Measurements from ENCODE around the gene GRIK4.

Gene GRIK4

GRCh38 chr11:120954381-120954780 is 442.8 kb downstream of the GRIK4 start:
- DNase-seq (ENCODE audit: low read depth) = no peak

DNA sequence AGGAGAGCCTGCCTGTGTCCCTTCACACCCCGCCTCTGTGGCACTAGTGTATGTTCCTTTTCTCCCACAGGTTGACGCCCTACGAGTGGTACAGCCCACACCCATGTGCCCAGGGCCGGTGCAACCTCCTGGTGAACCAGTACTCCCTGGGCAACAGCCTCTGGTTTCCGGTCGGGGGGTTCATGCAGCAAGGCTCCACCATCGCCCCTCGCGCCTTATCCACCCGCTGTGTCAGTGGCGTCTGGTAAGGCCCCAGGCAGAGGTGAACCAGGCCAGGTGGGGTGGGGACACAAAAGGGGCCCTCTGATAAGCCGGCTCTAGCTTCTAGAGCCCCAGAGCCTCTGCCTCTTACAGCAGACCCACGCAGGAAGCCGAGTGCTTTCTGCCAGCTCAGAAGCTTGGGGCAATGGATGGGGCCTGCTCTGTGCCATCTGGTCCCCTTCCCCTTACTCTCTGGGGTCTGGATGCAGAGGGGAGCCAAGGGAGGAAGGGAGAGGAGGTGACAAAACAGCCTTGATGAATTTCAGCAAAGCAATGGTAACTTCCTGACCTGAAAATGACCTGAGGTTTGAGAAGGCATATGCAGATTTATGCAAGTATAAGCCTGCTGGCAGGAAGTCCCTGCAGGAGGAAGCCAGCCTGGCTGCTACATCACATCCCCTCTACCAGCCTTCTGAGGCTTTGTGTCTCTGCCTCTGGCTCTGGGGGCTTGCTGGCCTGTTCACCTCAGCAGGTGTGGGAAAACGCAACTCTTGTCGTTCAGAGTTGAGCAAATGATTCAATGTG is 445.4 kb downstream of the GRIK4 start:
- no peak for DNase-seq (ENCODE audit: low read depth)

- no peak for DNase-seq (ENCODE audit: low read depth)
Measured at GRCh38 chr11:120958185-120958584, 446.6 kb downstream of the GRIK4 start.

DNA sequence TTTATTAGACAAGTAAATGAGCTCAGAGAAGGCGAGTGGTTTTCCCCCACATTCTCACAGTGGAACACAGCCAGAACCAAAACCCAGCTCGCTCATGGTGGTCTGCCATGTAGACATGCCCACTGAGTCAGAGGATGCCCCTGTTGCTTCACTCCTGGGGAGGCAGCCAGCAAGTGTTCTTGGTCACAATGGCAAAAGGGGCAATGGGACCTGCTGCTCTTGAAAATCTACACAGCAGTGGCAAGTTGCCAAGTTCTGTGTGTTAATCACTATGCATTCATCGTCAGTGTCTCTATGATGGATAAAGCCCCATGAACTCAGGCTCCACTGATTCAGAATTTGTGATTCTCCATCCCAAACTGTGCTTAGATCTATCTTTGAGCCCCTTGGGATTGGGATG is 447.6 kb downstream of the GRIK4 start:
- DNase-seq (ENCODE audit: low read depth) = no peak

DNA sequence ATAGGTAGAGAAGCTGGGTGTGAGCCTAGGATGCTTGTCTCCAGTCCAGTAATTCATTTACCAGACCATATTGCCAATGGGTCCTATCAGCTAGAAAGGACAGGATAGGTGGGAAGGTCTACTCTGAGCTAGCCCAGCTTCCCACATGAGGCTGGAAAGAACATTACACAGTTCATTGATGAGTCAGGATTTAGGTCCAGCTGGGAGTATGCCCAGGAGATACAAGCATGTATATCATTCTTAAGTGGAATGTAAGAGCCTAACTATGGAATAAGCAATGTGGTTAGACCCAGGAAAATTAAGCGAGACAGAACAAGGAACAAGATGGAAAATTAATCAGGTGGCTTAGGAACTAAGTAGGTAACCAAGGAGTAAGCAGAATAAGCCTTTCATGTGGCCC is 453.3 kb downstream of the GRIK4 start:
- peak; percentile 6 for DNase-seq (ENCODE audit: low read depth)

- no peak for DNase-seq (ENCODE audit: low read depth)
Measured at GRCh38 chr11:120966840-120967239, 455.3 kb downstream of the GRIK4 start.

DNA sequence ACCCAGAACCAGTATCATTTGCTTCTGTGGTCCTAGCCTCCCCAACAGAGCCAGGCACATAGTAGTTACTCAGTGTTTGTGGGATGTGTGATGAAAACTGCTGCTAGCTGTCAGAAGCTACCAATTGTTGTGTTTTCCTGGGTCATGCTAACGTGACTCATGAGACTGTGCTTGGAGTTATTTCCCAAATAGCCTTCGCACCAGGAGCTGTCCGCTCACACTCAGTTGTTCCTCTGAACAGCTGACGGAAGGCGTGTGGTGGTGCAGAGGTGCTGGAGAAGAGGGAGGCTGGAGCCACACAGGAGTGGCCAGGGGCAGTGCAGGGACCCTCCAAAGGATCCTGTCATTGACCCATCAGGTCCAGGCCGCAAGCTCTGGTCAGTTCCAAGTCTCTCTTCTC is 458.4 kb downstream of the GRIK4 start:
- no peak for DNase-seq (ENCODE audit: low read depth)

GRCh38 chr11:120971825-120972224 is 460.3 kb downstream of the GRIK4 start:
- no peak for DNase-seq (ENCODE audit: low read depth)

DNA sequence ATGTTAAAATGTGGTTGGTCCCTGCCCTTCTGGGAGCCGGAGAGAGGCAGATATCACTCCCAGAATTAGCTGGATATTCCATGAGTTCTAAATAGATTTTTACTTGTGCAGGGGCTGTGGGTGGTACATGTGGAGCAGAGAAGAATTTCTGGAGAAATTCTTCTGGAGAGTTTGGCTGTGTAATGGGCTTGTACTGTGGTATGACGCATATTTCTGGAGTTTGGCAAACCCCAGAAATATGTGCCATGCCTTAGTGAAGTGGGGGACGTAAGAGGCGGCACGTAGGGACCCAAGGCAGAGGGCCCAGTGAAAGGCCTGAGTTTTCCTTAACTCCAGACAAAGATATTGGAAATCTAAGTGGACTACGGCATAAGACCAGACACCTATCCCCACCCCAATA is 461.1 kb downstream of the GRIK4 start:
- DNase-seq (ENCODE audit: low read depth) = no peak

DNA sequence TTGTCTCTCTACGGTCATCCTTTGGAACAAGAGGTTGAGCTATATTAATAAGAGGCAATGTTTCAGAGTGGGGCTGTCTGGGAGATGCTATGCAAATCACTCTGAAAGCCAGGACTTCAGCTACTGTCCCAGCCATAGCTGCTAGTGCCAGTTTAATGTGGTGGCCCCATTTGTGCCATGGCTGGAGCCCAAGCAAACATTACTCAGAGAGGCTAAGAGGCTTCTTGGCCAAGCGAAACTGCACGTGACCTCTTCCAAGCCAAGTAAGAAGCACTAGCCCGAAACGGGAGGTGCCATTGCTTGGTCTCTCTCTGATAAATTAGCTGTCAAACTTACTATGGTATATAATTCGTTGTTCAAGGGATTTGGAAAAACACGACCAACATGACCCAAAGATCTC is 462.0 kb downstream of the GRIK4 start:
- no peak for DNase-seq (ENCODE audit: low read depth)

- no peak for DNase-seq (ENCODE audit: low read depth)
Measured at GRCh38 chr11:120974466-120974865, 462.9 kb downstream of the GRIK4 start.

- DNase-seq (ENCODE audit: low read depth) = no peak
Measured at GRCh38 chr11:120974965-120975364, 463.4 kb downstream of the GRIK4 start.

GRCh38 chr11:120977266-120978137 is 466.0 kb downstream of the GRIK4 start:
- no peak for DNase-seq (ENCODE audit: low read depth)

- DNase-seq (ENCODE audit: low read depth) = no peak
Measured at GRCh38 chr11:120978701-120979100, 467.2 kb downstream of the GRIK4 start.

DNA sequence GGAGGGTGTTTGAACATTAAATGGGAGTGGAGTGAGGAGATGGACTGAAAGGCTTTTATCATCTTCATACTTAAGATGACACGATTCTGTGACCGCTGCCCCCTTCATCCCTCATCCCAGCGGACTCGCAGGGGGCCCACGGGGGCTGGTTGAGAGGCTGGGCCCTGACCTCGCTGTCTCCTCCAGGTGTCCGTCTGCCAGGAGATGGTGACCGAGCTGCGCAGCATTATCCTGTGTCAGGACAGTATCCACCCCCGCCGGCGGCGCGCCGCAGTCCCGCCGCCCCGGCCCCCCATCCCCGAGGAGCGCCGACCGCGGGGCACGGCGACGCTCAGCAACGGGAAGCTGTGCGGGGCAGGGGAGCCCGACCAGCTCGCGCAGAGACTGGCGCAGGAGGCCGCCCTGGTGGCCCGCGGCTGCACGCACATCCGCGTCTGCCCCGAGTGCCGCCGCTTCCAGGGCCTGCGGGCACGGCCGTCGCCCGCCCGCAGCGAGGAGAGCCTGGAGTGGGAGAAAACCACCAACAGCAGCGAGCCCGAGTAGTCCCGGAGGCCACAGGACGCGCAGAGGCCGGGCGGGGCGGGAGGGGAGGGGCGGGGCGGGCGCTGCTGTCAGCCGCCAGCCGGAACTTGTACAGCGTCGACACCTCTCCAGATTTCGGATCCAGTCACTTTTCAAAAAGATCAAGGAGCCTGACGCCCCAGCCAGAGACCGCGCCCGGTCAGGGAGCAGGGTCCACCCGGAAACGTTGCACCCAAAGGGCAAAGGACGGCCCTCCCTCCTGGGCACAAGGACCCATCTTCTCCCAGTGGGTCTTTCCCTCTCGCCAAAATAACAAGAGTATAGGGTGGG is 474.4 kb downstream of the GRIK4 start:
- no peak for DNase-seq (ENCODE audit: low read depth)

GRCh38 chr11:120988603-120989002 is 477.1 kb downstream of the GRIK4 start:
- no peak for DNase-seq (ENCODE audit: low read depth)

- no peak for DNase-seq (ENCODE audit: low read depth)
Measured at GRCh38 chr11:120991830-120992686, 480.5 kb downstream of the GRIK4 start.

DNA sequence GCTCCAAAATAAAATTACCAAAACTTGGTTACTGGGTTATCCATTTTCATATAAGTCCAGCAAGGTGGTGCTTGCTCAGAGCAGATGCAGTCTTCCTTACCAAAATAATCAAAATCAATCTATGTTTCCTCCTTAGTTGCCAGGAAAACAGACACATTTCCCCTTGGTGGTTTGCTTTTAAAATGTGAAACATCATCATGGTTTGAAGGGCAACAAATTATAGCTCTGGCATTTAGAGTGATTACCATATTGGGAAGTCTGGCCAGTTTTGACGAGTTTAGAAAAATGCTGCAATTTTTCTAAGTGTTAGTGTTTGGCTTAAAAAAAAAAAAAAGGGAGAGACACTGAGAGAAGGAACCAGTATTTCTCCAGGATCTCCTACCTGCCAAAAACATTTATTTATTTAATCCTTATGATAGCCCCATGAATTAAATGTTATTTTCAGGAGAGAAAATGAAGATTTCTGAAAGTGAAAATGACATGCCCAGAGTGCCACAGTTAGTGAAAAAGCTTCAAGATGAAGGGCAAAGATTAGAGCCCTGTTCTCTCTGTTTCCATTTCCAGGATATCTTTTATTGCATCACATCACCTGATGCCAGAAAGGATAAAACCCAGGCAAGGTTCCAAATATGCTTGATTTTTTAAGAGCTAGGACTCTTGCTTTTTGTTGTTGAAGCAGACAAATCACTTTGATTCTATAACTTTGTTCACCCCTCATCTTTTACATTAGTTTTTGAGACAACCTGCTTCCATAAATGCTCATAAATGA is 482.7 kb downstream of the GRIK4 start:
- DNase-seq (ENCODE audit: low read depth) = no peak

DNA sequence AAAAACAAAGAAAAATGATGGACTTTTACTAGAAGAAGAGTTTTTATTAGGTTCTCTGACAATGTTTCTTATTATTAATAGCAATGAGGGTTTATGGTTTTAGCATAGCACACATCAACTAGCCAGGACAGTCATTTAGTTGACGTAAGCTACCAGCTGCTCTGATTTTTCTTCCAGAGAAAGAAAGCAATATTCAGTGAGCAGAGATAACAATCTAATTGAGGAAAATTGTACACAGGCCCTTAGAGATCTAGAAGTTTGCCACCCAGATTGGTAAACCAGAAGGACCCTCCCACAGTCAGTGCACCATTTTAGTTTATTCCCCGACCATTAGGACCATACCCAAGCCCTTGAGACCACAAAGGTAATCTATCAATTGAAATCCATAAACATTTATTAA is 483.6 kb downstream of the GRIK4 start:
- no peak for DNase-seq (ENCODE audit: low read depth)

DNA sequence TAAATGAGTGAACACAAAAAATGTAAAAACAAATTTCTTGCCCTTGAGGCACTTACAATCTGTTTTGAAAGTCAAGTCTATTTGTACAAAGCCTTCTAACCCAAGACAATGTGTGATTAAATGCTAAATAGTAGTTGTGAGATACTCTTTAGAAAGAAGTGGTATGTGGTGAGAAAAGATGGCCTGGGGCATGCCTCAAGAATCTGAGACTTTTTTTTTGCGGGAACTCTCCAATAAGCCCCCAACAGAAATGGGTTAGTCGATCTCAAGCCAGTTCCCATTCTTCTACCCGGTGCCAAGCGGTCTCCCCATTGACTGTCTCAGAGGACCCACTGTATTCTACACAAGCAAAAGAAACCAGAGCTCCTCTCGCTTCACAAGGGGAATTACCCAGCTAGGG is 485.4 kb downstream of the GRIK4 start:
- no peak for DNase-seq (ENCODE audit: low read depth)

DNA sequence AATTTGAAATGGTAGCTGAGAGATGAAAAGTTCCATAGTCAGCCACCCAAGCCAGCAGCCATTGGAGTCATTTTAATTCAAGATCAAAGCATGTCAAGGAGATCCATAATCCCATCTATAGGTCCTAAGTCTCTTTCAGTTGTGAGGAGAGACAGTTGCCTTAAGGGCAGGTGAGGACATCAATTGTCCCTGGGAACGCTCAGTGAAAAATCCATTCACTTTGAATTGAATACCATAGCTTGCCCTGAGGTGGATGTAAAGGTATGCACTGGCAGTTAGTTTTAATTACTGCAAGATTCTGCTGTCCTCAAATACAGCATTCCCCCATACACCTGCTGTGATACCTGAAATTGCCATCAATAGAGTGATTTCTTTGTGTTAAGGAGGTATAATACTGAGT is 487.0 kb downstream of the GRIK4 start:
- no peak for DNase-seq (ENCODE audit: low read depth)

Measured in HS-5 (cell line).